Jurkat, Clone E6-1 (cell line): Measurements from ENCODE around the gene CPLANE1. TPM values are rescaled to one million over a fixed set of nuclear protein-coding genes. Genes with fewer than 3 reads are reported as not detected.
"Not testable (repeated sequence)": the region's sequence is repeated elsewhere in the genome, so short reads cannot be mapped to it uniquely, and the experiment has no call there.

Experiments
- DNase-seq: peaks from one replicate; pipeline ENCODE4 v3.0.0-alpha.2; 2011; ENCODE audit warnings: low read depth, low spot score
- H3K4me3 ChIP-seq: 2 replicates; pipeline ENCODE4 v1.5.1; 2011; ENCODE audit warnings: mild to moderate bottlenecking, low read length, control low read depth, moderate library complexity
- polyA plus RNA-seq: library from polyadenylated mRNA; unstranded; fragments of >200 nt; gene quantifications from one replicate; pipeline ENCODE4 v1.2.1, GENCODE V29; 2012; ENCODE audit warnings: missing spikeins; ENCODE audit not compliant: insufficient read length, insufficient read depth

The CPLANE1 gene
- polyA plus RNA-seq, result 10.8 TPM

DNA sequence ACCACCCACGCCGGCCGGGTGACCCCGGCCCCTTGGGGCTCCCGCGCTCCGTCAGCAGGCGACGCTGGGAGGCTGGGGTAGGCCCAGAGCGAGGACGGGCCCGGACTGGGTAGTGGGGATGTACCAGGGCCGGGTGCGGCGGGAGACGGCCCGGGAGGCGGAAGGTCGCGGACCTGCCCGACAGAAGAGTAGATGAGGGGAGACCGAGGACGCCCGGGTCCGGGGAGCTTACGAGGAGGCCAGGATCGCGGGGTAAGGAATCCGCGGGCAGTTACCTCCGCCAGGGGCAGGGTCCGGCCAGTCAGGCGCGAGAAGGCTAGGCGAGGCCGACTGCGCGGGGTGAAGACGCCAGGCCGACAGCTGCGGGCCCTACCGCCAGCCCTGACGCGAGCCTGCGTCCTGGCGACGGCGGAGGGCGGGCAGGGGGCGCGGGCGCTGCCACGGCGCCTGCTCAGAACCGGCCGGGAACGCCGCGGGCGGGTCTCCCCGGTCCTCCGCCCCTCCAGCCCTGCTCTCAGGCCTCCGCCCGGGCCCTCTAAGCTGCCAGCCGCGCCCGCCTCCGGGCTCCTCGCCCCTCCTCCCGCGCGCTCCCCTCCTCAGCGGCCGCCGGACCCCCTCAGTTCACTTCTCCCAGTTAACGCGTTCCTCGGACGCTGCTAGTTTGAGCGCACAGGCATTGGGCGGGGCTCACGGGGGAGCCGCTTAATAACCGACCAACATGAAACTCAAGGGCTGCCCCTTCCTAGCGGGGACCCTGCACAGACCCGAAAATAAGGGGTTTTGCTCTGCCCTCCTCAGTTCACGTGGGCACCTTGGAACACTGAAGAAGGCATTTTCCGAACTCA, at the start of gene CPLANE1:
TSS of gene CPLANE1 (minus strand) at position 407 of the 845 bp plus-strand sequence. CDS start 1,678 bp downstream, outside the sequence.
- DNase-seq, result peak; percentile 53
- H3K4me3 ChIP-seq, result peak within 1 kb of the TSS; percentile 76

DNA sequence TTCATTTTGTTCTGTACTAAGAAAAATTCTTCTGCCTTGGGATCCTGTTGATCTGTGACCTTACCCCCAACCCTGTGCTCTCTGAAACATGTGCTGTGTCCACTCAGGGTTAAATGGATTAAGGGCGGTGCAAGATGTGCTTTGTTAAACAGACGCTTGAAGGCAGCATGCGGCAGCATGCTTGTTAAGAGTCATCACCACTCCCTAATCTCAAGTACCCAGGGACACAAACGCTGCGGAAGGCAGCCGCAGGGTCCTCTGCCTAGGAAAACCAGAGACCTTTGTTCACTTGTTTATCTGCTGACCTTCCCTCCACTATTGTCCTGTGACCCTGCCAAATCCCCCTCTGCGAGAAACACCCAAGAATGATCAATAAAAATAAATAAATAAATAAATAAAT, 47.1 kb upstream of the CPLANE1 start:
- H3K4me3 ChIP-seq, DNase-seq: not testable (repeated sequence)

DNA sequence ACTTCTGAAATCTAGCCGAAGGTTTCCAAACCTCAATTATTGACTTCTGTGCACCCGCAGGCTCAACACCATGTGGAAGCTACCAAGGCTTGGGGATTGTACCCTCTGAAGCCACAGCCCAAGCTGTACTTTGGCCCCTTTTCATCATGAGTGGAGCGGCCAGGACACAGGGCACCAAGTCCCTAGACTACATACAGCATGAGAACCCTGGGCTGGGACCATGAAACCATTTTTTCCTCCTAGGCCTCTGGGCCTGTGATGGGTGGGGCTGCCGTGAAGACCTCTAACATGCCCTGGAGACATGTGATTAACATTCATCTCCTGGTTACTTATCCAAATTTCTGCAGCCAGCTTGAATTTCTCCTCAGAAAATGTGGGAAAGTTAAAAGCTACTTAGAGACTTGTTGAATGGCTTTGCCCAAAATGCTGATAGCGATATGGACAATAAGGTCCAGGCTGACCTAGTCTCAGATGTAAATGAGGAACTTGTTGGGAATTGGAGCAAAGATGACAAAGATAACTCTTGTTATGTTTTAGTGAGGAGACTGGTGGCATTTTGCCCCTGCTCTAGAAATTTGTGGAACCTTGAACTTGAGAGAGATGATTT, 34.1 kb upstream of the CPLANE1 start:
- DNase-seq, result no peak
- H3K4me3 ChIP-seq, result no peak overlapping the region

DNA sequence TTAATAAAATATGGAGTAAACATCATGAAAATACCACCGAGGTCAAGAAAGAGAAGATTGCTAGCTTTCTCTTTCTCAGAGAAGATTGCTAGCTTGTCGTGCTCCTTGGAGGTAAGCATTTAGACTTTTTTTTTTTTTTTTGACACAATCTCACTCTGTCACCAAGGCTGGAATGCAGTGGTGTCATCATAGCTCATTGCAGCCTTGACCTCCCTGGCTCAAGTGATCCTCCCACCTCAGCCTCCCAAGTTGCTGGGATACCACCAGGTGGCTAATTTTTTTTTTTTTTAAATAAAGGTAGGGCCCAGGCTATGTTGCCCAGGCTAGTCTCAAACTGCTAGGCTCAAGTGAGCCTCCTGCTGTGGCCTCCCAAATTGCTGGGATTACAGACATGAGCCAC, 26.3 kb upstream of the CPLANE1 start:
- no peak for DNase-seq
- no peak overlapping the region for H3K4me3 ChIP-seq

DNA sequence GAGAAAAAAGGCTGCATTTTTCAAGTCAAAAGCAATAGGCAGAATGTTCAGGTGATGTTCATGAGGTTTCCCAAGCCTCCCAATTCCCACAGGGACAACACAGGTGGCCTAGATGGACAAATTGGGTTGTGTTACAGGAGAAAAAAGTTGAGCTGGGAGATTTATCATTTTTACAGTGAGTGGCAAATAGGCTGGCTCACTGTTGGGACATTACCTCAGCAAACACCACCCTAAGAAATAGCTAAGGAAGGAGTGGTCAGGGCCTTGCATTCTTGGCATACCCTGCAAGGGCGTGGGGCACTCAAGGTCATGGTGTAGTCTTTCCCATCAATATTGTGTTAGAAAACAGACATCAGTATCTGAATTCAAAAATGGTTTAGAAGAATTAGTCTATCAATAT, 23.3 kb upstream of the CPLANE1 start:
- no peak for DNase-seq
- H3K4me3 ChIP-seq, result no peak overlapping the region

DNA sequence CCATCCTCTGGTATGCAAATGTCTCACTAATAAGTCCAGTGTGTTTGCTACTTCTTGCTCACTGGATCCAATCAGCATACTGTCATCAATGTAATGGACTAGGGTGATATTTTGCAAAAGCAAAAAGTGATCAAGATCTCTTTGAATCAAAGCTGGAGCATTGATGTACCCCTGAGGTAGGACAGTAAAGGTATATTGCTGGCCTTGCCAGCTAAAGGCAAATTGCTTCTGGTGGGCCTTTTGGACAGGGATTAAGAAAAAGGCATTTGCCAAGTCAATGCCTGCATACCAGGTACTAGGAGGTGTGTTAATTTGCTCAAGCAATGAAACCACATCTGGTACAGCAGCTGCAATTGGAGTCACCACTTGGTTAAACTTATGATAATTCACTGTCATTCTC, 18.9 kb upstream of the CPLANE1 start:
- H3K4me3 ChIP-seq, DNase-seq: not testable (repeated sequence)

DNA sequence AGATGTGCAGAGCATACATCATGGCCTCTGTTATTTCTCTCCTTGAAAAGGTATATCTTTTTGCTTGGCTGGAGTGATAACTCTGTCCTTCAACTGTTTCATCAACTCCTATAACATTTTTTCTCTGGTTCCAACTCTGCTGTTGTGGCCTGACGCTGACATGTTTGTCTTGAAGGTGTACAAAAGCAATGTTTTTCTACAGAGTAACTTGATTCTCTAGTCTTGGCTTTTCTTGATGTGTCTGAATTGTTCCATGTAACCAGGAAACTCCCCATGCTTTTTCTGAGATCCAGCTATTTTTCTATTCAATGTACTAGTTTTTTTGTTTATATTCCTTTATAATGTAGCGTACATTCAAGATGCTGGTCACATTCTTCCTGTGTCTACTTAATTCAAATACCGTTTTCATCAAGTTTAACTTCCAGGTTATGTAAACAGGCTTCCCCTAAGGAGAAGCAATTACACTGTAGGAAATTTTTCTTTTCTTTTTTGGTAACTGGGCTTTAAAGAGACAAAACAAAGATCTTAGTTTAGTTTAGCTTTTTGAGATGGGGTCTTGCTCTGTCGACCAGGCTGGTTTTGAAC, 6.7 kb upstream of the CPLANE1 start:
- no peak for DNase-seq
- H3K4me3 ChIP-seq, result no peak overlapping the region

DNA sequence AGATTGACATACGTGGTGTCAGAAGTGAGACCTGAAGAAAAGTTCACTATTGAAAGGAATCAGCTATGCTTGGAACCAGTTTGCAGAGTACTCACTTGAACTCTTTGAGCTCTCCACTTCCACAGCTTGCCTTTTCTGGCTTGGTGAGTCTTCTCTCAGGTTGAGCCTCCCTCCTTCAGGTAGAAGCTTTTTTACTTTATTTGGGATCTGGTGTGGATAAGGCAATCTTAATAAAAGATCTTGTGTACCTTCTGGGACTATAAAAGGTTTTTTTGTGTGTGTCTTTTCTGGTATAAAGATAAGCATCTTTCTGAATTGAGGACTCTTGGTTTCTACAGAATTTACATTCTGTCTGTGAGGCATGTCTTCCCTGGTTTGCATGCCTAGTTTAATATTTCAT, 5.4 kb upstream of the CPLANE1 start:
- no peak for DNase-seq
- no peak overlapping the region for H3K4me3 ChIP-seq

DNA sequence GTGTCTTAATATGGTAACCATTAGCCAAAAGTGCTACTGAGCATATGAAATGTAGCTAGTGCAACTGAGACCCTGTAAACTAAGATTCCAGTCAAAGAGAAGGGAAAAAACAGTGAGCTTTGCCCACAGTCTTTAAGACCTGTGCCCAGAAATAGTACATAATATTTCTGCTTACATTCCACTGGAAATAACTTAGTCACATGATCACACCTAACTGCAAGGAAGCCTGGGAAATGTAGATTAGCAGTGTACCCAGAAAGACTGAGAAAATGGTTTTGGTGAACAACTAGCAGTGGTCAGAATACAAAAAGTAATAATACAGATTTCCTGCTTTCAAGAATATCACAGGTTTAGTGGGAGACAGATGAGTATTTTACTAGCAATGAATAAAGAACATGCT, 2.5 kb upstream of the CPLANE1 start:
- no peak overlapping the region for H3K4me3 ChIP-seq
- no peak for DNase-seq

DNA sequence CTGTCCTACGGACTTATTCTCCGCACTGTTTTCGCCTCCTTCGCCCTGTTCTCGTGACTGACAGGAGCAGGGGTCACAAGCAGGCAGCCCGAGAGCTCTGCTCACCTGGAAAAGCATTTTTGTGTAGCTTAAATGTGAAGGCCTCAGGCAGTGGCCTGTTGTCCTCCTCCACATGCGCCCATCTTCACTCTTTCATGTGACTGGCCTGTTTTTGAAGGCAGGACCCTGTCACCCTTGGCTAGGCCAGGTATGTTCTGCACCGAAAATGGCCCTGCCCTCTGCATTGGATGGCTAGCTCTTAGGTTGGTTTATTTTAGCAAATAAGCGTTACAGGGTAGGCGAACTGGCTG, 614 bp upstream of the CPLANE1 start:
- peak overlapping the region; percentile 76 for H3K4me3 ChIP-seq
- no peak for DNase-seq

DNA sequence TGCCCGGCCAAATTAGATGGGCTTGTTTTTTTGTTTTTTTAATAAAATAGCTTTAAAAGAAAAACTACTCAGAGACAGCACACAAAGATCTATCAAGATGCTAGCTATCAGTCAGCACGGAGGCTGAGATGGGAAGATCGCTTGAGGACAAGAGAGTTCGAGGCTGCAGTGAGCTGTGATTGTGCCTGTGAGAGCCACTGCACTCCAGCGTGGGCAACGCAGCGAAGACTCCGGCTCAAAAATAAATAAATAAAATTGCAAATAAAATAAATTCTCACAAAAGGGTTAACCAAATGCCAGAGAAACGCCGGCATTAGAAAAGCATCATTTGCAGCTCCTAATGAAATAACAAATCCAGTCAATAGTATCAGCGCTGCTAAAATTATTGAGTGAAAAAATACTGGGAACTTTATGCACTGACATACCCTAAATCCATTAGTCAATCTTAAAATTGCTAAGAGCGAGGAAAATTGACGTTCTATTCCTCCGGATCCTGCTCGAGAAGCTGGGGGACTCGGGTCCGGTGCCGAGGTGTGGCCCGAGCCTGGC, 681 bp downstream of the CPLANE1 start:
- H3K4me3 ChIP-seq, result peak overlapping the region; percentile 76
- DNase-seq, result no peak

DNA sequence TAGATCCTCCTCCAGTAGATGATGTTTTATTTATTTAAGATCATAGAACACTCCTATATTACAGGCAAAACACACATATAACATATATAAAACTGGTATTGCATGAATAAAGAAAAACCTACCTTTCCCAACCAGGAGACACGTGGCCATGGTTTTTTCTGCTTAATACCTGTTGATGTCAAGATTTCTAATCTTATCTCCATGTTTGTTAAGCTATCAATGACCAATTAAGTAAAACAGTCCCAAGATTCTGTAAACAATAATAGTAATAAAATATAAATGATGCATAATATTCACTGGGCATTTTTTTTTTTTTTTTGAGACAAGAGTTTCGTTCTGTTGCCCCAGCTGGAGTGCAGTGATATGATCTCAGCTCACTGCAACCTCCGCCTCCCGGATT, 1.7 kb downstream of the CPLANE1 start:
- H3K4me3 ChIP-seq, result no peak overlapping the region
- DNase-seq, result no peak

DNA sequence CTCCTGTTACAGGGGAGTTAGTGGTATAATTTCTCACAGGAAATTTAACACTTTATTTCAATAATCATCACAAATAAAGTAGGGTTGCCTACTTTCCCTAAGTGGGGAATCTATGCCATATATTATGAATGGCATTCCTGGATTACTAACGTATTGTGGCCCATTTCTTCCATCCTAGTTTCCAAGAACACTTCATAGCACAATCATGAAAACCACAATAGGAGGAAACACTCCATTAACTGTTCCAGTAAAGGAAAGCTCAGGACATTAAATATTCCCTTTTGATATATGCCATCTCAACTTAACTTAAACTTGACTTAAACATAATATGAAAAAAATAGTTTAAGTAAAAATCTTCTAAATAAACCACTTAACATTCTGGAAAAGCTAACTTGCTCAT, 2.1 kb downstream of the CPLANE1 start:
- no peak for DNase-seq
- no peak overlapping the region for H3K4me3 ChIP-seq

DNA sequence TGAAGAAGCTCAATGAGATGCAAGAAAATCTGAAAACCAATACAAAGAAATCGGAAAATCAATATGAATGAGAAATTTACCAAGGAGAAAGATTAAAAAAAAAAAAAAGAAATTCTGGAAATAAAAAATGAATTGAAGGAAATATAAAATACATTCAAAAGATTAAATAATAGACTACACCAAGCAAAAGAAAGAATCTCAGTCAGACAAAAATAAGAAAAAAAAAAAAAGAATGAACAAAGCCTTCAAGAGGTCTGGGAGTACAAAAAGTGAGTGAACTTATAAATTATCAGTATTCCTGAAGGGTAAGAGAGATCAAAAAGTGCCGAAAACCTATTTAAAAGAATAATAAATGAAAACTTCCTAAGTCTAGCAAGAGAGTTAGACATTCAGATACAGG, 14.9 kb downstream of the CPLANE1 start:
- H3K4me3 ChIP-seq, result no peak overlapping the region
- DNase-seq, result no peak

DNA sequence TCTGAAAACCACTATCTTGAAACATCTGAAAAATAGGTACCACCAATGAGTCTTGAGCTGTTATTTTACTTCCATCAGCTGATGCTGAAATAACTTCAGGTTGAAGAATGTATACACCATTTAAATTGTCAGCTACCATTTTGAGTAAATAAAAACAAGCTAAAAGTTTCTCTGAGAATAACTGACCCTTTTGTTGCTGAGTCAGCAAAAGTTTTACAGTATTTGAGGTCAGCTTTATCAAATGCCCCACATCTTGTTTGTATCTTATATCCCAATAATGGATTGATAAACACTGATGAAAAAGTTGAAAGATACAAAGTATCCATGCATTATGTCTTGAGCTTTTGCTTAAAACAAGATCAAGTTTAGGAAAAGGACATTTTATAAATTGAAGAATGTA, 22.8 kb downstream of the CPLANE1 start:
- DNase-seq, result no peak
- H3K4me3 ChIP-seq, result no peak overlapping the region

DNA sequence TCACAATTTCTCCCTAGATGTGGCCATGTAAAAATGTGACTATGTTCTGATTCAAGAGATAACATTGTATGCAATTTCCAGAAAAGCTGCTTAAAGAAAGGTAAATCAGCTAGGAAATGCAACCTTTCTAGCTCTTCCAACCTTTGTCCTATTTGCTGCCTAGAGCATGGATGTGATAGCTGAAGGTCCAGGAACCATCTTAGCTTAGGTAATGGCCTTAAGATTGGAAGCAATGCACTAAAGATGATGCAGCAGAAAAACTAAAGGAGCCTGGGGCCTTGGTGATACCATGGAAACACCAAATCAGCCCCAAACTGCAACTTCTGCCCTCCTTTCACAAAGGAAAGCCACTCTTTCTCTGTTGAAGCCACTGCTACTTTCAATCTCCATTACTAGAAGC, 27.0 kb downstream of the CPLANE1 start:
- H3K4me3 ChIP-seq, result no peak overlapping the region
- DNase-seq, result no peak

DNA sequence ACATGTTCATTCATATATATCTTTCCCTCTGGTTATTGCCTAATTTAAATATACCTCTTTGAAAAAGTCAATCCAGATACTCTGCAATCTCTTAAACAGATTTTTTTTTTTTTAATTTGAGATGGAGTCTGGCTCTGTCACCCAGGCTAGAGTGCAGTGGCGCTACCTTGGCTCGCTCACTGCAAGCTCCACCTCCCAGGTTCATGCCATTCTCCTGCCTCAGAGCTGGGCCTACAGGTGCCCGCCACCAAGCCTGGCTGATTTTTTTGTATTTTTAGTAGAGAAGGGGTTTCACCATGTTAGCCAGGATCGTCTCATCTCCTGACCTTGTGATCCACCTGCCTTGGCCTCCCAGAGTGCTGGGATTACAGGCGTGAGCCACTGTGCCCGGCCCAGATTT, 28.8 kb downstream of the CPLANE1 start:
- H3K4me3 ChIP-seq, DNase-seq: not testable (repeated sequence)

DNA sequence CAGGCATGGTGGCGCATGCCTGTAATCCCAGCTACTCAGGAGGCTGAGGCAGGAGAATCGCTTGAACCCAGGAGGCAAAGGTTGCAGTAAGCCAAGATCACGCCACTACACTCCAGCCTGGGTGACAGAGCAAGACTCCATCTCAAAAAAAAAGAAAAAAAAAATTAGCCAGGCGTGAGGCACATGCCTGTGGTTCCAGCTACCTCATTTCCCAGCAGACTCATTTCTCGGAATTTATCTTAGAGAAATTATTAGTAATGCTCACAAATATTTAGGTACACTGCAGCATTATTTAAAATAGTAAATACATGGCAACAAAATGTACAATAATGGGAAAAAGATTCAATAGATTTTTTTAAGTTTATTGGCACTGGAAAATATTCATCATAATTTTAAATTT, 29.8 kb downstream of the CPLANE1 start:
- not testable (repeated sequence) for H3K4me3 ChIP-seq, DNase-seq

DNA sequence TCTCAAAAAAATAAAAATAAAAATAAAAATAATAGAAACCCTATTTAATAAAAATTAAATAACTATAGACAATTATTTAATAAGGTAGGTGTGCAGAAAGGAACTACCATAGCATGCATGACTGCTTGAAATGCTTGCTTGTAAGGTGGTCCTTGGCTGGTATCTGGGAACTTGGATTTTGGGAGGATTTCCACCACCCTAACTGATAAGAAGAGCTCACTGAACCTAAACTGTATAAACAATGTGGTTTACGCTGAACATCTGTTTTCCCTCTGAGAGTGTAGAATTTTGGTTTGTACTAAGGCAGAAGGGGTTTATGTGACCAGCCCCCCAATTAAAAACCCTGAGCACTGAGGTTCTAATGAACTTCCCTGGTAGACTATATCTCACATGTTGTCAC, 31.2 kb downstream of the CPLANE1 start:
- no peak overlapping the region for H3K4me3 ChIP-seq
- no peak for DNase-seq

DNA sequence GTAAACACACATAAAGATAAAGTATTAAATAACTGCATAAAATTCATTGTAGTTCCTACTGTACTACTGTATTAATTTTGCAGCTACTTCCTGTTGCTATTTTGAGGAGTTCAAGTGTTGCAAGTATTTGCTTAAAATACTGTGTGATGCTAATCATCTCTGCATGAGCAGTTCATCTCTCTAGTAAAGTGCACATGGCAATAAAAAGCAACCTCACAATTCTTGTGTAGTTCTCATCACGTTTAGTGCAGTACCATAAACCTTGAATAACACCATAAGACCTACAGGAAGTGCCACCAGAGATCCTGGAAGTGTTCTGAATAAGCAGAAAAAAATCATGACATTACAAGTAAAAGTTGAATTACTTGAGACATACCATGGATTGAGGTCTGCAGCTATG, 34.6 kb downstream of the CPLANE1 start:
- H3K4me3 ChIP-seq, result no peak overlapping the region

More for the DNA sequence above, 34.6 kb downstream of the CPLANE1 start:
- DNase-seq, result peak; percentile 26
